ENCODE measurements around the gene CDH4. TPM values are rescaled to one million over a fixed set of nuclear protein-coding genes. Genes with fewer than 3 reads are reported as not detected.
"Not testable (repeated sequence)": the region's sequence is repeated elsewhere in the genome, so short reads cannot be mapped to it uniquely, and the experiment has no call there.

Gene CDH4
- total RNA-seq, 1 experiment from 2014 or later = not detected

DNA sequence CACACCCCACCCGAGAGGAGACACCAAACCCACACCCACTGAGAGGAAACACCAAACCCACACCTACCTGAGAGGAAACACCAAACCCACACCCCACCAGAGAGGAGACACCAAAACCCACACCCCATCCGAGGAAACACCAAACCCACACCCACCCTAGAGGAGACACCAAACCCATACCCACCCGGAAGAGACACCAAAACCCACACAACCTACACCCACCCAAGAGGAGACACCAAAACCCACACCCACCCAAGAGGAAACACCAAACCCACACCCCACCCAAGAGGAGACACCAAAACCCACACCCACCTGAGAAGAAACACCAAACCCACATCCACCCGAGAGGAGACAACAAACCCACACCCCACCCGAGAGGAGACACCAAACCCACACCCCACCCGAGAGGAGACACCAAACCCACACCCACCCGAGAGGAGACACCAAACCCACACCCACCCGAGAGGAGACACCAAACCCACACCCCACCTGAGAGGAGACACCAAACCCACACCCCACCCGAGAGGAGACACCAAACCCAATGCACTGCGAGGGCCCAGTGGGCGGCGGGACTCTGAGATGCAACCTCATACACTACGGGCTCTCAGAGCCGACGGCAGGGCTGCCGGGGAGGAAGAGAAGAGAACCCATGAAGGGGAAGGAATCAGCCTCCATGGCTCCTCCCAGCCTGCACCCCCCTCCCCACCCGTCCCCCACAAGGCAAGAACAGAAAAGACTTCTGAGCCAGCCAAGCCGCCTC, 730.3 kb downstream of the CDH4 start:
- no peak for DNase-seq
- Histone ChIP-seq H3K4me1 (no peaks in the 10 kb centered on the region), H3K36me3 (ENCODE audit: control insufficient read depth, insufficient read depth, low read length) (peaks cover 11% of the 10 kb centered on the region), H3K4me3 (ENCODE audit: low read depth, low read length) (no peak overlapping the region), H3K27me3 (replicated peaks; ENCODE audit: control insufficient read depth, insufficient read depth, low read length) (no peaks in the 10 kb centered on the region), H3K9me3 (no peaks in the 10 kb centered on the region)
- Mint-ChIP-seq H3K27me3 (ENCODE audit: insufficient read depth, unreplicated experiment) (no peaks in the 10 kb centered on the region), H3K4me1 (ENCODE audit: low read depth, unreplicated experiment) (no peaks in the 10 kb centered on the region), H3K27ac (ENCODE audit: unreplicated experiment) (no peak overlapping the region), H3K4me3 (ENCODE audit: unreplicated experiment) (no peak overlapping the region), H3K9me3 (ENCODE audit: unreplicated experiment) (no peaks in the 10 kb centered on the region), H3K36me3 (ENCODE audit: insufficient read depth, unreplicated experiment) (peaks cover 62% of the 10 kb centered on the region)
- TF ChIP-seq, protein P1, sequence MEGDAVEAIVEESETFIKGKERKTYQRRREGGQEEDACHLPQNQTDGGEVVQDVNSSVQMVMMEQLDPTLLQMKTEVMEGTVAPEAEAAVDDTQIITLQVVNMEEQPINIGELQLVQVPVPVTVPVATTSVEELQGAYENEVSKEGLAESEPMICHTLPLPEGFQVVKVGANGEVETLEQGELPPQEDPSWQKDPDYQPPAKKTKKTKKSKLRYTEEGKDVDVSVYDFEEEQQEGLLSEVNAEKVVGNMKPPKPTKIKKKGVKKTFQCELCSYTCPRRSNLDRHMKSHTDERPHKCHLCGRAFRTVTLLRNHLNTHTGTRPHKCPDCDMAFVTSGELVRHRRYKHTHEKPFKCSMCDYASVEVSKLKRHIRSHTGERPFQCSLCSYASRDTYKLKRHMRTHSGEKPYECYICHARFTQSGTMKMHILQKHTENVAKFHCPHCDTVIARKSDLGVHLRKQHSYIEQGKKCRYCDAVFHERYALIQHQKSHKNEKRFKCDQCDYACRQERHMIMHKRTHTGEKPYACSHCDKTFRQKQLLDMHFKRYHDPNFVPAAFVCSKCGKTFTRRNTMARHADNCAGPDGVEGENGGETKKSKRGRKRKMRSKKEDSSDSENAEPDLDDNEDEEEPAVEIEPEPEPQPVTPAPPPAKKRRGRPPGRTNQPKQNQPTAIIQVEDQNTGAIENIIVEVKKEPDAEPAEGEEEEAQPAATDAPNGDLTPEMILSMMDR (IDR thresholded peaks at IDR 0.05; ENCODE audit: insufficient read depth in 1 of 2, low read depth in 1 of 2, low read length in 1 of 2, severe bottlenecking in 1 of 2, unreplicated experiment in 1 of 2) = no peak
- BruUV-seq (replicated peaks) = no TSS peak
- intact Hi-C loops (cut with micrococcal nuclease; ENCODE audit: unreplicated experiment) = no loop called here
- POLR2A ChIA-PET = no interaction called here
- CTCF ChIA-PET = no interaction called here

DNA sequence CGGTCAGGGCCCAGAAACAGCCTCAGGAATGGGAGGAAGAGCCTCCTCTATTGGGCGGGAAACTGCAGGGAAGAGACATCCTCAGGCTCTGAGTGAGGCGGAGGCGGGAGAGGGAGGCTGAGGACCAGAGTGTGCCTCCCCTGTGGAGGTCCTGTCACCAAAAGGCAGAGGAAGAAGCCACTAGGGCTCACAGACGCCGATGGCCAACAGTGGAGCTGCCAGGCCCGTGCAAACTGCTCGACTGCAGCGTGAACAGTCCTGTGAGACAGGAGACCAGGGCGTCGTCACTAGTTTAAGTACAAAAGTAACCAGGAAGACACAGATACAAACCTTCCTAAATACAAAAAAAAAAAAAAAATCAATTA, 730.9 kb downstream of the CDH4 start:
- Mint-ChIP-seq H3K36me3 (ENCODE audit: insufficient read depth, unreplicated experiment) (peaks cover 65% of the 10 kb centered on the region), H3K27me3 (ENCODE audit: insufficient read depth, unreplicated experiment) (no peaks in the 10 kb centered on the region), H3K4me3 (ENCODE audit: unreplicated experiment) (no peak overlapping the region), H3K9me3 (ENCODE audit: unreplicated experiment) (no peaks in the 10 kb centered on the region), H3K27ac (ENCODE audit: unreplicated experiment) (no peak overlapping the region), H3K4me1 (ENCODE audit: low read depth, unreplicated experiment) (no peaks in the 10 kb centered on the region)
- ChIA-PET CTCF (no interaction called here), POLR2A (no interaction called here)
- H3K4me3 ChIP-seq (ENCODE audit: low read depth, low read length) = no peak overlapping the region
- H3K36me3 ChIP-seq (ENCODE audit: control insufficient read depth, insufficient read depth, low read length) = peaks cover 13% of the 10 kb centered on the region
- H3K27me3 ChIP-seq (replicated peaks; ENCODE audit: control insufficient read depth, insufficient read depth, low read length) = no peaks in the 10 kb centered on the region
- no peaks in the 10 kb centered on the region for H3K9me3 ChIP-seq
- intact Hi-C loops (cut with micrococcal nuclease; ENCODE audit: unreplicated experiment) = no loop called here
- TF ChIP-seq, protein P1 (IDR thresholded peaks at IDR 0.05; ENCODE audit: insufficient read depth in 1 of 2, low read depth in 1 of 2, low read length in 1 of 2, severe bottlenecking in 1 of 2, unreplicated experiment in 1 of 2) = no peak
- BruUV-seq (replicated peaks) = no TSS peak
- H3K4me1 ChIP-seq = no peaks in the 10 kb centered on the region
- DNase-seq = no peak

DNA sequence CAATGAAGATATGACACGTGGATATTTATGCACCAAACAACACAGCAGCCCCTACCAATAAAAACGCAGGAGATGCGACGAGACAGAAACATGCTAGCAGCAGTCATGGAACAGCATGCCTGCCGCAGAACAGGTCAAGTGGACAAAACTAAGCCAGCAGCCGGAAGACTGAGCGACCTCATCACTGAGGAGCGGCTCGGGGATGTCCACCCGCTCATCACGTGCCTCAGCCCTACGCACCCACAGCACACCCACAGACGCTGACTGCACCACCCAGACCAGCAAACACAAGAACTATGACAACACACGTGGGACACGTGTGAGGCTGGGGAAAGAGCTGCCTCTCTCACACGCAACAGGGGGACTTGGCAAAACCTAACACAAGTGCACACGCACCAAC, 731.9 kb downstream of the CDH4 start:
- BruUV-seq (replicated peaks) = no TSS peak
- Mint-ChIP-seq H3K9me3 (ENCODE audit: unreplicated experiment) (no peaks in the 10 kb centered on the region), H3K4me3 (ENCODE audit: unreplicated experiment) (no peak overlapping the region), H3K36me3 (ENCODE audit: insufficient read depth, unreplicated experiment) (peaks cover 72% of the 10 kb centered on the region), H3K27me3 (ENCODE audit: insufficient read depth, unreplicated experiment) (no peaks in the 10 kb centered on the region), H3K27ac (ENCODE audit: unreplicated experiment) (no peak overlapping the region), H3K4me1 (ENCODE audit: low read depth, unreplicated experiment) (no peaks in the 10 kb centered on the region)
- TF ChIP-seq, protein P1 (IDR thresholded peaks at IDR 0.05; ENCODE audit: insufficient read depth in 1 of 2, low read depth in 1 of 2, low read length in 1 of 2, severe bottlenecking in 1 of 2, unreplicated experiment in 1 of 2) = no peak
- ChIA-PET CTCF (interaction anchor here (0.6 kb wide), 1 partner anchor 17 kb away, joined by 3 read pairs; no protein-coding TSS in a partner anchor), POLR2A (no interaction called here)
- Histone ChIP-seq H3K9me3 (no peaks in the 10 kb centered on the region), H3K4me1 (no peaks in the 10 kb centered on the region), H3K4me3 (ENCODE audit: low read depth, low read length) (no peak overlapping the region), H3K27me3 (replicated peaks; ENCODE audit: control insufficient read depth, insufficient read depth, low read length) (no peaks in the 10 kb centered on the region), H3K36me3 (ENCODE audit: control insufficient read depth, insufficient read depth, low read length) (peaks cover 15% of the 10 kb centered on the region)
- no peak for DNase-seq
- intact Hi-C loops (cut with micrococcal nuclease; ENCODE audit: unreplicated experiment) = no loop called here

DNA sequence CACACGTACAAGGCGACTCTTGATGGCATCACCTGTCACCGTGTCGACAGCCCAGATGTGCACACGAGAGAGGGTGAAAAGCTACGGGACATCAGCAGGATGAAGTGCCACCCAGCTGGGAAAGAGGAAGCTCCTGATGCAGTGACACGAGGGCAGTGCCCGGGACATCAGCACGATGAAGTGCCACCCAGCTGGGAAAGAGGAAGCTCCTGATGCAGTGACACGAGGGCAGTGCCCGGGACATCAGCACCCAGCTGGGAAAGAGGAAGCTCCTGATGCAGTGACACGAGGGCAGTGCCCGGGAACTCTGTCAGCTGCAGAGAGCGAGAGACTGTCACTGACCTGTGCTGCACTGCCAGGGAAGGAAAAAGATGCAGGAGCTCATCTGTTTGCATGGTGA, 732.4 kb downstream of the CDH4 start:
- H3K4me1 Mint-ChIP-seq (ENCODE audit: low read depth, unreplicated experiment); DNase-seq; H3K4me3 ChIP-seq (ENCODE audit: low read depth, low read length); POLR2A ChIA-PET; H3K4me1 ChIP-seq; H3K27ac Mint-ChIP-seq (ENCODE audit: unreplicated experiment); H3K4me3 Mint-ChIP-seq (ENCODE audit: unreplicated experiment); H3K27me3 Mint-ChIP-seq (ENCODE audit: insufficient read depth, unreplicated experiment); intact Hi-C loops (cut with micrococcal nuclease; ENCODE audit: unreplicated experiment); H3K9me3 ChIP-seq; BruUV-seq (replicated peaks); H3K9me3 Mint-ChIP-seq (ENCODE audit: unreplicated experiment); H3K27me3 ChIP-seq (replicated peaks; ENCODE audit: control insufficient read depth, insufficient read depth, low read length): not testable (repeated sequence)
- CTCF ChIA-PET = interaction anchor here (0.6 kb wide), 1 partner anchor 17 kb away, joined by 3 read pairs; no protein-coding TSS in a partner anchor
- H3K36me3 ChIP-seq (ENCODE audit: control insufficient read depth, insufficient read depth, low read length) = peaks cover 15% of the 10 kb centered on the region
- H3K36me3 Mint-ChIP-seq (ENCODE audit: insufficient read depth, unreplicated experiment) = peaks cover 77% of the 10 kb centered on the region
